Epidermal melanocyte (primary cell): ENCODE results near the gene SLC25A13.

Experiments used
- DNase-seq: peaks from one replicate; pipeline ENCODE4 v3.0.0; 2011; ENCODE audit warnings: low spot score; ENCODE audit not compliant: insufficient read length

Gene SLC25A13

DNA sequence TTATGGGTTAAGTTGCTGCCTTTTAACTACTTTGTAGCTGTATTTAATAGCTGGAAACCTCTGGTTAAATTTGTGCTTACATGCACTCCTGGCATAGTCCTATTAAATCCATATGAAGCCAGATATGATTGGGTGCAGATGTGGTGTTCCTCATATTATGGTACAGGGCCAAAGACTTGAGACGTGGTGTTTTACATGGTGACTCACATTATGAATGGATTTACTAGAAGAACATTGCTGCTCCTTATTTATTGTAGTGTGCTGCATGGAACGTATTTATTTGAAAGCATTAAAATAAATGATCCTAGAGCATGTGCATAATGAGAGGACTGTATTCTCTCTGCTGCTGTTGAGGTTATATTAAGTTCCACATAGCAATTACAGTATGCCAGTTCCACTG is 224.1 kb downstream of the SLC25A13 start:
- no peak for DNase-seq

DNA sequence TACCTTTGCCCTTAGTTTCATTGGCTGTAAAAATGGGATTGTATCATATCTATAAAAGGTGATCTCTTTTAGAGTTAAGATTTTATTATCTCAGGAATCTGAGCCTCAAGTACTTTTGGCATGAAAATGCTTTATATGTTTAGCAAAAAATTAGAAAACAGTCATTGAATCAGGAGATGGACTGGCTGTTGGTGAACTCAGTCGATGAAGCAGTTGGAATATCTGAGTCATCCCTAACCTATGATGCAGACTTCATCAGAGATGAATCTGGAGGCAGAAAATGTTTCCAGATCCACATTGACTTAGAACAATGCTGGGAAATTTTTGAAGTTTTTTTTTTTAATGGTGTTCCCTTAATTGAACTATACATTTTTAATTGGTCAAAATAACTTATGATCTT is 228.5 kb downstream of the SLC25A13 start:
- no peak for DNase-seq

DNA sequence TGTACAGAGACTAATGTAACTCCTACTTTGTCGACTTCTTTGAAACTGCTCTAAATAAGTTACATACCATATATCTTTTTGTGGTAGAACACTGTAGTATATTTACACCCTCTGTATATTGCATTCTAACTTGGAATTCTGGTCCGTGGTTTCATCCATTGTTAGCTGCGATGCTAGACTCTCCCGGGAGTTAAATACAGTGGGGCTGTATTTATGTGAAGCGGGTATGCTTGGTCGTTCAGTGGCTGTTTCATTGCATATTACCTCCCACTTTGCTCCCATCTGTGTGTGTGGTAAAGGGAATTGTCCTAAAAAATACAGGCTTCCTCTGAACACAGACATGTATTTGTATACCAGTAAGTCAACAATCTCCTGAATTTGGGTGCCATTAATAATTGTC is 231.1 kb downstream of the SLC25A13 start:
- no peak for DNase-seq

DNA sequence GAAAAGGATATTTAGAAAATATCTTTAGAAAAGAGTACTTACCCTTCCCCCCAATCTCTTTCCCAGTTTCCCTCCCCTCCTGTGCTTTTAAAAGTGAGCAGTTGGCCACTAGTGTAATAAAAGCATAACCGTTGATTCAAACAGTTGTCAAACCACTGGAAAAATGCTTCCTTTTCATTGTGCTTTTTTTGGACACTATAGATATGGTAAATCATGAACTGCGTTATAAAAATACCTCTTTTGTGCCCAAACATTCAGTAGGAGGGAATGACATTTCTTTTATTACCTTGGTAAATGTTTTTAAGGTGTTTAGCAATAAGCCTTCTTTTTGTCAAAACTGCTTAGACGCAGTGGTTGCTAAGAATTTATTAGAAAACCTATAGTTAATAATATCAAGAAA is 232.4 kb downstream of the SLC25A13 start:
- DNase-seq = no peak

DNA sequence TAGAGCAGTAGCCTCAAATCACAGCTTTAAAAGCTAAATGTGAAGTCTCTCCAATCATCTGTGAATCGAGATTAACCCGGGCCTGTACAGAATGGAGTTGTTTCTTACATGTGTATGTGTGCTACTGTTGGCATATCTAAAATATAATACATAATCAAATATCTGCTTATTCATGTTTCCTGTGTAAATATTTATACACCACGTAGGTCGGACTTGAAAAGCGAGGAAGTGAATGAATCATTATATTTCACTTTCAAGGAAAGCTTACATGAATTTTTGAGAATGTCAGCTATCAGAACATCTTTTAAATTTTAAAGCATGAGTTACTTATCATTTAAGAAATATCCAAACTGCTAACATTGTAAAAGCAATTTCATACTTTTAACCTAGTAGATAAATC is 233.3 kb downstream of the SLC25A13 start:
- no peak for DNase-seq

DNA sequence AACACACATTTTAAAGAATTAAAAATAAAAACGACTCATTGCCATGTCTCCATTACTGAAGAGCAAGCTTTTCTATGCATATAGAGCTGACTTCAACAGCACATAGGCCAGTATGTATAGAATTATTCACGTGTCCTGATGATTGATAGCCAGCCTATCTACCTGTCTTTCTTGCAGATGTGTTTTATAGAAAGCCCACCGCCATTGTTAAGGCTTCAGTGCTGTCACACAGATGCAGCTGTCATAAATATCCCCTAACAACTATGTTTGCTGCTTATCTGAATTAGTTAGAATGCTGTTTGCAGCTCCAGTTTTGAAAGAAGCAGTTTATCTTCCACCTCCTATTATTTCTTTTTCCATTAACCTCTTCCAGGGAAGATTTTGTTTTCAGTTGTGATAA is 235.9 kb downstream of the SLC25A13 start:
- DNase-seq = no peak

DNA sequence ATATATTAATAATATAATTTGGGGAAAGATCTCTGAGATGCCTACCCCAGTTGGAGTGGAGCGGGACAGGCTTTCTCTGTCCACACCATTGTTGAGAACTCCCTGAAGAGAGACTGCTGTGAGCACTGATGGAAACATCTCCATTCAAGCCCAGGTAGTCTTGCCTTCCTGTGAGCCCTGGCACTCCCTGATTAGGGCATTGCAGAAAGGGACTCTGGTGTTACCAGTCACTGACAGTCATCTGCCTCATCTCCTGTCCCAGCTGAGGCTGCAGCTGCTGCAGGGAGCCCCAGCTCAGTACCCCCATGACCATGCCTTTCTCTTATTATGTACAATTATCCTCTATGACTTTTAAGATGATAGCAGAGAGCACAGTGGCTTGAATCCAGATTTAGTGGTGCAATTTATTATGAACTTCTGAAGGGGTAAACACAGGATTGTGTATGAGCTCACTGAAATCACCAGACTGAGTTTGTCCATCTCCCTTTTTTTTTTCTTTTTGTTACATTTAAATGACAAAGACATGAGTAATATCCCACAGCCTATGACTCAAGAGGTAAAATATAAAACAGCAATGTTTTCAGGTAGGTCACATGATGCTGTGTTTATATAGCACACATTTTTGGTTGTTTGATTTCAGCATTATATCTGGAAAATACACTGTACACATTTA is 236.9 kb downstream of the SLC25A13 start:
- DNase-seq = no peak

DNA sequence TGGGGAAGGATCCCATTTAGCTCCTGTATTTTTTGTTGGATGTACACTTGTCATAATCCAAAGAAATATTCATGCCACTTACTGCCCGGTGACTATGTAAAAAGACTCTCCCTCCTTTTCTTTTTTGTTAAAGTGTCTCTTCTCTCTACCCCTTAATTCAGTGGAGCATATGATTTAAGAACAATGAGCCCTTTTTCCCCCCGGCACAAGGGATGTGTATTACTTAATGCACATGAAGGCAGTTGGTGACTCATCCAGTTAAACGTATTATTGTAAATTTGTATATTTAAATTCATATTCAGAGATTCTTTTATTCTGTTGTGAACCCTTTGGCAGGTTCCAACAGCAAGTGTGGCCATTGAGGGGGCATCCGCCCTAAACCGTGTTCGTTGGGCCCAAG is 241.9 kb downstream of the SLC25A13 start:
- DNase-seq = no peak

DNA sequence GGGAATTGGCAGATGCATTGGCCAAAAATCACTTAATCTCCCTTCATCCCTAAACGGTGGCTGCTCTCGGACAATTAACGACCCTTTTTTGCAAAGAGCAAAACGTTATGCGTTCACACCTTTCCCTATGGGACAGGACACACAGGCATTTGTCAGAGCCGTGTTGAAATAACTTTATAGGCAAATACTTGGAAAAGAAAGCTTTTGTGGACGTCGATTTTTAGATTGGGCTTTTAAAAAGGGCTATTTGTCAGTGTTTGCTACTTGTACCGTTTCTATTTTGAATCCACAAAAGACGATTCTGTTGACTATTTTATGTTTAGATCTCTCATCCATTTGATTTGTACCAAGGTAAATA is 245.6 kb downstream of the SLC25A13 start:
- DNase-seq = no peak

DNA sequence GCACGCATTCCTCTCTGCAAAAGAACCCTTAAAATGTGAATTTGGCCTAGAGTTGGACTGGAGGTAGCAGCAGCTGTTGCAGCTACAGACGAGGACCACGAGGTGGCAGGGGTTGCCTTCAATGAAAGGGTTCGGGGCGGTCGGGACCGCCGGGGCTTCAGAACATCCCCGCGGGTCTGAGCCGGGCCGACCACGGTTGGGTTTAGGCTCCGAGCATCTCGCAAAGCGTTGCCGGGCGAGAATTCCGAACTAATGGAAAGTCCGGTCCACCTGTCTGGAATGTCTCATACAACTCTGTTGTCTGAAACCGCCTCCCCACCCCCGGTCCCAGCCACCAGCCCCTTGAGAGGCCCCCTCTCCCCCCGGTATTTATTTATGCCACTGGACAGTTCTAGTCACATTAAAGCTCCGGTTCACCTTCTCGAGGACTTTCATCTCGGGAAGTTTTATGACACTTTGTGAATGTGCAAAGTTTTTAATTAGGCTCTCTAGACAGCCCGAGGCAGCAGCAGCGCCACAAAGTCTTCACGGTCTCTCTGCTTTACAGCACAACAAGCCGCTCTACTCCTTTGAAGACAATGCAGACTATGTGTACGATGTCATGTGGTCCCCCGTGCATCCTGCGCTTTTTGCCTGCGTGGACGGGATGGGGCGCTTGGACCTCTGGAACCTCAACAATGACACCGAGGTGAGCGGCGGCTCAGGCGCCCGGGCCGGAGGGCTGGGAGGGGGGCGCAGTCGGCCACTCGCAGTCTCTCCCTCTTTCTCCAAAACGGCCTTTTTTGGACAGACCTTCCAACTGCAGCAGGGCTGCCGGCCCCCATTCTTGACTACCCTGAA is 246.2 kb downstream of the SLC25A13 start:
- DNase-seq = peak; percentile 60

DNA sequence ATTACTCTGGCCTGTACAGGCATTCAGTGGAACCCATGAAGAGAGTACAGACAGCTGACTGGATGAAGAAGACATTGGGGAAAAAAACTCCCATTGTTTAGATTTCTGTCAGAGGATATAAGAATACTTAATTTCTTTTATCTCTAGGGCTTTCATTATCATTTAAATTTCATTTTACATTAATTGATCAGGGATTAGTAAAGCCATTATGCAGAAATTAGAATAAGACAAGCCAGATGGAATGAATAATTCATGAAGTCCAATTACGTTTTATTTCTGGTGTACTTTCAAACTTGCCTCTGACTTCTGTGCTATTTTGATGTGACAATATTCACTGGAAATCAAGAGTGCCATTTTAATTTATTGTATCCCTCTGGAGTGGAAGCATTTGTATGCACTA is 247.0 kb downstream of the SLC25A13 start:
- DNase-seq = no peak
